HG02571 (cell line): Measurements from ENCODE around the gene DXO.

Experiments
- ATAC-seq: cut with Tn5 transposase; IDR thresholded peaks from one replicate; pipeline ENCODE4 v1.9.1; 2021; ENCODE audit warnings: mild to moderate bottlenecking, moderate library complexity; ENCODE audit not compliant: unreplicated experiment

The DXO gene

GRCh38 chr6:31958741-31959739 is 12.9 kb downstream of the DXO start, which contains the start of the genes NELFE and SKIC2:
TSS of gene NELFE (minus strand) at chr6:31958971. CDS start at chr6:31958446, 525 bp downstream.
TSS of gene SKIC2 (plus strand) at chr6:31959175. CDS start at chr6:31959193, 18 bp downstream.
- ATAC-seq, result peak; percentile 94

GRCh38 chr6:31958412-31958740 is 13.6 kb downstream of the DXO start:
- ATAC-seq, result no peak

GRCh38 chr6:31956796-31957195 is 15.1 kb downstream of the DXO start:
- ATAC-seq, result no peak

GRCh38 chr6:31954511-31954910 is 17.4 kb downstream of the DXO start:
- ATAC-seq, result no peak

- no peak for ATAC-seq
Observed at GRCh38 chr6:31952890-31953289, 19.0 kb downstream of the DXO start.

GRCh38 chr6:31952140-31952805 is 19.7 kb downstream of the DXO start:
- ATAC-seq, result no peak

GRCh38 chr6:31949926-31950548 is 21.9 kb downstream of the DXO start:
- no peak for ATAC-seq

GRCh38 chr6:31948753-31949413 is 23.1 kb downstream of the DXO start:
- ATAC-seq, result no peak

- no peak for ATAC-seq
Observed at GRCh38 chr6:31948306-31948705, 23.6 kb downstream of the DXO start.

- ATAC-seq, result no peak
Observed at GRCh38 chr6:31947864-31948263, 24.1 kb downstream of the DXO start.

GRCh38 chr6:31947070-31947675 is 24.8 kb downstream of the DXO start:
- no peak for ATAC-seq

GRCh38 chr6:31946370-31946885 is 25.5 kb downstream of the DXO start:
- no peak for ATAC-seq

- ATAC-seq, result no peak
Observed at GRCh38 chr6:31945507-31946369, 26.2 kb downstream of the DXO start, which contains the start of gene CFB. TSS of gene CFB (plus strand) at chr6:31946095. CDS start at chr6:31946222, 127 bp downstream.

- no peak for ATAC-seq
Observed at GRCh38 chr6:31945154-31945506, 26.8 kb downstream of the DXO start.

- no peak for ATAC-seq
Observed at GRCh38 chr6:31943742-31944141, 28.2 kb downstream of the DXO start.

- no peak for ATAC-seq
Observed at GRCh38 chr6:31940256-31940664, 31.7 kb downstream of the DXO start.

- no peak for ATAC-seq
Observed at GRCh38 chr6:31935823-31936222, 36.1 kb downstream of the DXO start.

- no peak for ATAC-seq
Observed at GRCh38 chr6:31935021-31935420, 36.9 kb downstream of the DXO start.

GRCh38 chr6:31933537-31933936 is 38.4 kb downstream of the DXO start:
- ATAC-seq, result no peak
